B cell (primary cell): ENCODE results near the gene TOMM40L. TPM values are rescaled to one million over a fixed set of nuclear protein-coding genes. Genes with fewer than 3 reads are reported as not detected.

Experiments
- ATAC-seq: fragments of 200-7000 bp; cut with Tn5 transposase; one replicate; pipeline ENCODE4 v1.10.0; 2021; ENCODE audit warnings: low read depth, mild to moderate bottlenecking, moderate number of reproducible peaks, moderate library complexity
- CTCF ChIA-PET: fragments of 350-600 bp; sonication (Branson Sonifier 250); formaldehyde crosslinking; loops from one replicate; lab custom pipeline; 2021; ENCODE audit warnings: antibody characterized with exemption, inconsistent platforms; lab: Charles Lee
- POLR2A ChIA-PET: fragments of 350-600 bp; sonication (Branson Sonifier 250); formaldehyde crosslinking; loops from one replicate; lab custom pipeline; 2021; ENCODE audit warnings: antibody characterized with exemption; lab: Charles Lee
- DNase-seq: peaks from one replicate; pipeline ENCODE4 v3.0.0; 2013
- H2AFZ ChIP-seq: 2 replicates; pipeline ENCODE4 v1.6.1; 2012; ENCODE audit warnings: mild to moderate bottlenecking, low read depth, low read length; ENCODE audit not compliant: insufficient read depth, poor library complexity, severe bottlenecking
- H3K27ac ChIP-seq, 2 donors: 1 replicate in 1 of 2; 2 replicates in 1 of 2; pipeline ENCODE4 v1.5.1; 2012 to 2013; ENCODE audit warnings: low read length in 2 of 2, mild to moderate bottlenecking in 2 of 2, moderate library complexity in 1 of 2
- H3K27me3 ChIP-seq, 4 experiments: fragments of 200-600 bp in 1 of 4; sonication (generic) in 1 of 4; replicated peaks in 1 of 4; 1 replicate in 2 of 4; 2 replicates in 2 of 4; pipeline versions ENCODE4 v1.6.1 to v1.7.0; 2013 to 2016; ENCODE audit warnings: low read length in 3 of 4, mild to moderate bottlenecking in 2 of 4, mixed read lengths in 1 of 4, moderate library complexity in 1 of 4; ENCODE audit not compliant: insufficient read depth in 4 of 4, control insufficient read depth in 3 of 4; ENCODE audit errors: control extremely low read depth in 1 of 4
- H3K36me3 ChIP-seq, 2 experiments: replicated peaks in 1 of 2; 1 replicate in 1 of 2; 2 replicates in 1 of 2; pipeline versions ENCODE4 v1.6.1 to v1.7.1; 2013; ENCODE audit warnings: low read length in 1 of 2; ENCODE audit not compliant: insufficient read depth in 2 of 2, control insufficient read depth in 1 of 2; ENCODE audit errors: control extremely low read depth in 1 of 2, extremely low read depth in 1 of 2
- H3K4me1 ChIP-seq, 2 donors: fragments of 200-600 bp in 1 of 2; sonication (generic) in 1 of 2; 1 replicate in 1 of 2; 2 replicates in 1 of 2; pipeline versions ENCODE4 v1.5.1 to v1.6.1; 2013 to 2017; ENCODE audit warnings: low read length in 2 of 2; ENCODE audit not compliant: control insufficient read depth in 2 of 2, insufficient read depth in 2 of 2
- H3K4me2 ChIP-seq: replicated peaks from 2 replicates; pipeline ENCODE3; 2012; ENCODE audit warnings: mild to moderate bottlenecking, low read depth, low read length; ENCODE audit not compliant: poor library complexity, severe bottlenecking
- H3K4me3 ChIP-seq, 5 experiments: fragments of 200-600 bp in 1 of 5; sonication (generic) in 1 of 5; 1 replicate in 3 of 5; 2 replicates in 2 of 5; pipeline versions ENCODE4 v1.5.1 to v1.7.0; 2011 to 2016; ENCODE audit warnings: low read length in 4 of 5, mild to moderate bottlenecking in 4 of 5, low read depth in 2 of 5, control low read depth in 1 of 5, moderate library complexity in 1 of 5; ENCODE audit not compliant: insufficient read depth in 1 of 5; ENCODE audit errors: control extremely low read depth in 1 of 5, extremely low read depth in 1 of 5
- H3K79me2 ChIP-seq: fragments of 200-600 bp; sonication (generic); one replicate; pipeline ENCODE4 v1.6.0; 2016; ENCODE audit warnings: low read length; ENCODE audit not compliant: control insufficient read depth, insufficient read depth
- H3K9ac ChIP-seq: fragments of 200-600 bp; sonication (generic); 2 replicates; pipeline ENCODE4 v1.6.1; 2017; ENCODE audit warnings: mild to moderate bottlenecking, low read length, moderate library complexity
- H3K9me3 ChIP-seq, 3 donors: one replicate each; pipeline versions ENCODE4 v1.6.1 to v1.7.1; 2013; ENCODE audit warnings: low read length in 2 of 3; ENCODE audit not compliant: control insufficient read depth in 2 of 3, insufficient read depth in 1 of 3; ENCODE audit errors: control extremely low read depth in 1 of 3
- H4K20me1 ChIP-seq: 2 replicates; pipeline ENCODE4 v1.6.0; 2012; ENCODE audit warnings: mild to moderate bottlenecking, low read length; ENCODE audit not compliant: insufficient read depth, control insufficient read depth, poor library complexity, severe bottlenecking
- H3K27ac Mint-ChIP-seq: one replicate; pipeline ENCODE4 v1.8.0; 2021; ENCODE audit warnings: mixed read lengths
- H3K27me3 Mint-ChIP-seq: one replicate; pipeline ENCODE4 v1.8.0; 2021; ENCODE audit warnings: mixed read lengths
- H3K4me1 Mint-ChIP-seq: one replicate; pipeline ENCODE4 v1.8.0; 2021; ENCODE audit warnings: mixed read lengths
- H3K4me3 Mint-ChIP-seq: one replicate; pipeline ENCODE4 v1.8.0; 2021; ENCODE audit warnings: mixed read lengths
- H3K9me3 Mint-ChIP-seq: one replicate; pipeline ENCODE4 v1.8.0; 2022; ENCODE audit warnings: mixed read lengths; ENCODE audit not compliant: insufficient read depth
- CTCF ChIP-seq: fragments of 200-600 bp; IDR thresholded peaks from one replicate; pipeline ENCODE4 v1.8.0; 2022; ENCODE audit warnings: antibody characterized with exemption, mild to moderate bottlenecking
- EZH2 ChIP-seq: IDR thresholded peaks from 2 replicates; pipeline ENCODE4 v1.6.1; 2012; ENCODE audit warnings: borderline replicate concordance, low read depth, mild to moderate bottlenecking, moderate library complexity, low read length; ENCODE audit not compliant: insufficient read depth, poor library complexity, severe bottlenecking
- WGBS: methylation state at CpG from one replicate; pipeline ENCODE4 v1.1.5; 2013; ENCODE audit warnings: missing lambda C conversion rate; ENCODE audit not compliant: insufficient coverage; 5-methylcytosine and 5-hydroxymethylcytosine counted together
- intact Hi-C: fragments of 100-400 bp; cut with micrococcal nuclease; formaldehyde crosslinking; loops from one replicate; pipeline ENCODE4 v1.10.0; 2022
- polyA plus RNA-seq: library from polyadenylated mRNA; depleted of rRNA; stranded (reverse); fragments of >200 nt; gene quantifications from 2 replicates; pipeline ENCODE4 v1.2.3, GENCODE V29; 2012
- total RNA-seq, 2 donors: library from RNA; stranded (reverse); fragments of 120-200 nt in 1 of 2; gene quantifications; 1 replicate in 1 of 2; 2 replicates in 1 of 2; pipeline versions ENCODE4 v1.2.3 to v1.2.4, GENCODE V29; 2013 to 2022

The TOMM40L gene
- total and polyA plus RNA-seq, 2 donors (not counting 1 experiment from before 2014, with no cell fraction given), result 6.5 to 9.2 TPM

GRCh38 chr1:161209790-161210409, 16.0 kb upstream of the TOMM40L start:
- peak; percentile 99 for ATAC-seq
- Histone ChIP-seq H3K79me2 (peaks cover 13% of the 10 kb centered on the region), H3K36me3 (peaks cover 8 to 82% of the 10 kb centered on the region in 2 experiments), H3K4me1 (peaks cover under 1% of the 10 kb centered on the region in 2 donors), H3K4me3 (no peak overlapping the region), H3K27me3 (peaks cover 0 to under 1% (median under 1%) of the 10 kb centered on the region in 4 experiments), H3K9ac (no peak overlapping the region), H3K4me2 (no peak overlapping the region), H3K27ac (no peak overlapping the region), H2AFZ (no peak overlapping the region), H3K9me3 (no peaks in the 10 kb centered on the region), H4K20me1 (peaks cover 23% of the 10 kb centered on the region)
- Mint-ChIP-seq H3K27ac (no peak overlapping the region), H3K9me3 (no peaks in the 10 kb centered on the region), H3K4me1 (peaks cover 3% of the 10 kb centered on the region), H3K4me3 (no peak overlapping the region), H3K27me3 (peaks cover 4% of the 10 kb centered on the region)
- intact Hi-C loops, result loop anchor here (1.0 kb wide), 1 partner anchor 172 kb away; no protein-coding TSS in a partner anchor
- DNase-seq, result peak; percentile 81
- TF ChIP-seq CTCF (peak; percentile 74), EZH2 (no peak)
- 61% methylated on average over 10 of the region's 11 CpGs for WGBS
- ChIA-PET POLR2A (interaction anchor here (0.6 kb wide), 1 partner anchor 171 kb away, joined by 4 read pairs; no protein-coding TSS in a partner anchor), CTCF (interaction anchor here (0.6 to 3.2 kb wide), 12 partner anchors 10 to 180 kb away, joined by 3 to 33 read pairs (median 6); partner anchors contain the start of genes APOA2, PPOX and TOMM40L)

- H3K4me1 Mint-ChIP-seq, result peaks cover 27% of the 10 kb centered on the region
- TF ChIP-seq EZH2 (no peak), CTCF (no peak)
- H3K27ac Mint-ChIP-seq, result no peak overlapping the region
- H3K9me3 Mint-ChIP-seq, result no peaks in the 10 kb centered on the region
- ATAC-seq (no peak), DNase-seq (no peak)
- H3K9me3 ChIP-seq, result no peaks in the 10 kb centered on the region
- WGBS, result 96% methylated on average over 4 of the region's 9 CpGs
- no peak overlapping the region for H3K4me3 ChIP-seq
- peaks cover 4% of the 10 kb centered on the region for H4K20me1 ChIP-seq
- no peak overlapping the region for H3K27ac ChIP-seq
- ChIA-PET POLR2A (interaction anchor here (0.7 kb wide), 2 partner anchors 10 to 512 kb away, joined by 5 to 7 read pairs; no protein-coding TSS in a partner anchor), CTCF (interaction anchor here (3.4 kb wide), 1 partner anchor 12 kb away, joined by 19 read pairs; the partner anchor contains the start of gene TOMM40L)
- H3K4me1 ChIP-seq, result peaks cover 15 to 26% of the 10 kb centered on the region in 2 donors
- no peak overlapping the region for H3K4me3 Mint-ChIP-seq
- H2AFZ ChIP-seq, result no peak overlapping the region
- H3K36me3 ChIP-seq, result peaks cover 8 to 52% of the 10 kb centered on the region in 2 experiments
- intact Hi-C loops, result no loop called here
- no peak overlapping the region for H3K4me2 ChIP-seq
- H3K27me3 ChIP-seq, result peaks cover 0 to 12% (median 5%) of the 10 kb centered on the region in 4 experiments
- H3K79me2 ChIP-seq, result no peaks in the 10 kb centered on the region
- H3K27me3 Mint-ChIP-seq, result peaks cover 12% of the 10 kb centered on the region
- no peak overlapping the region for H3K9ac ChIP-seq
Measured at GRCh38 chr1:161214369-161214768, 11.5 kb upstream of the TOMM40L start.
